SK-N-SH (cell line): ENCODE data around the gene RABGAP1L. TPM values are rescaled to one million over a fixed set of nuclear protein-coding genes. Genes with fewer than 3 reads are reported as not detected.

Experiments used
- CTCF ChIA-PET: fragments of 300-600, 350-600 bp; formaldehyde crosslinking; extraction: SDS; loops from one replicate; lab custom pipeline; 2021; lab: Yijun Ruan, JAX
- POLR2A ChIA-PET: fragments of 350-600 bp; sonication (Branson Sonifier 250); formaldehyde crosslinking; extraction: SDS; loops from one replicate; lab custom pipeline; 2020; ENCODE audit warnings: antibody characterized with exemption, inconsistent platforms; lab: Yijun Ruan, JAX
- DNase-seq: peaks from one replicate; pipeline ENCODE4 v3.0.0; 2012
- H2AFZ ChIP-seq: fragments of 200-600 bp; sonication (generic); 2 replicates; pipeline ENCODE4 v1.8.1; 2016; ENCODE audit warnings: antibody characterized with exemption, mild to moderate bottlenecking, low read depth
- H3F3A ChIP-seq: fragments of 200-600 bp; sonication (generic); replicated peaks from 2 replicates; pipeline ENCODE3; 2016; ENCODE audit warnings: antibody characterized with exemption, mild to moderate bottlenecking; ENCODE audit not compliant: insufficient read depth
- H3K27ac ChIP-seq, 2 experiments: fragments of 200-500 bp in 1 of 2; fragments of 200-600 bp in 1 of 2; sonication (Bioruptor generic) in 1 of 2; sonication (generic), shearing (Covaris generic) in 1 of 2; 2 replicates each; pipeline versions ENCODE4 v1.5.1 to v1.6.1; 2014 to 2016; ENCODE audit warnings: low read depth in 2 of 2, inconsistent platforms in 1 of 2, low read length in 1 of 2, mild to moderate bottlenecking in 1 of 2, mixed read lengths in 1 of 2
- H3K27me3 ChIP-seq: fragments of 200-600 bp; sonication (generic), shearing (Covaris generic); 2 replicates; pipeline ENCODE4 v1.6.1; 2016; ENCODE audit warnings: mixed run types; ENCODE audit not compliant: insufficient read depth
- H3K36me3 ChIP-seq, 2 experiments: fragments of 200-500 bp in 1 of 2; fragments of 200-600 bp in 1 of 2; sonication (Bioruptor generic) in 1 of 2; sonication (generic) in 1 of 2; replicated peaks in 1 of 2; 2 replicates each; pipeline versions ENCODE3 to v1.5.1; 2014 to 2016; ENCODE audit warnings: low read length in 1 of 2, mild to moderate bottlenecking in 1 of 2; ENCODE audit not compliant: insufficient read depth in 2 of 2, control insufficient read depth in 1 of 2
- H3K4me1 ChIP-seq, 2 experiments: fragments of 200-500 bp in 1 of 2; fragments of 200-600 bp in 1 of 2; sonication (Bioruptor generic) in 1 of 2; sonication (generic), shearing (Covaris generic) in 1 of 2; 2 replicates each; pipeline versions ENCODE4 v1.5.1 to v1.6.1; 2014 to 2016; ENCODE audit warnings: low read depth in 1 of 2, low read length in 1 of 2, mixed run types in 1 of 2; ENCODE audit not compliant: insufficient read depth in 2 of 2, control insufficient read depth in 1 of 2
- H3K4me2 ChIP-seq: fragments of 200-600 bp; sonication (generic), shearing (Covaris generic); 2 replicates; pipeline ENCODE4 v1.6.1; 2017; ENCODE audit warnings: mixed run types
- H3K4me3 ChIP-seq, 2 experiments: fragments of 200-500 bp in 1 of 2; fragments of 200-600 bp in 1 of 2; sonication (Bioruptor generic) in 1 of 2; sonication (generic), shearing (Covaris generic) in 1 of 2; 2 replicates each; pipeline versions ENCODE4 v1.5.1 to v1.8.1; 2014 to 2016; ENCODE audit warnings: low read depth in 2 of 2, inconsistent platforms in 1 of 2, low read length in 1 of 2, mild to moderate bottlenecking in 1 of 2, mixed read lengths in 1 of 2, moderate library complexity in 1 of 2
- H3K79me2 ChIP-seq: fragments of 200-600 bp; sonication (generic); 2 replicates; pipeline ENCODE4 v1.8.1; 2017; ENCODE audit warnings: mild to moderate bottlenecking; ENCODE audit not compliant: insufficient read depth
- H3K9ac ChIP-seq: fragments of 200-600 bp; sonication (generic); 2 replicates; pipeline ENCODE4 v1.6.1; 2017; ENCODE audit warnings: mixed run types
- H3K9me2 ChIP-seq: fragments of 200-600 bp; sonication (generic); 2 replicates; pipeline ENCODE4 v1.6.1; 2017; ENCODE audit warnings: mixed run types
- H3K9me3 ChIP-seq: fragments of 200-600 bp; sonication (generic); 2 replicates; pipeline ENCODE4 v1.6.1; 2017; ENCODE audit warnings: mixed run types, mild to moderate bottlenecking, moderate library complexity
- H4K20me1 ChIP-seq: fragments of 200-600 bp; sonication (generic); 2 replicates; pipeline ENCODE4 v1.6.1; 2017; ENCODE audit warnings: mild to moderate bottlenecking, mixed run types; ENCODE audit not compliant: insufficient read depth
- CTCF ChIP-seq: fragments of 200-600 bp; sonication (generic); IDR thresholded peaks from 2 replicates; pipeline ENCODE4 v1.6.1; 2017; ENCODE audit warnings: antibody characterized with exemption, mild to moderate bottlenecking, moderate library complexity
- ELF1 ChIP-seq: IDR thresholded peaks from 2 replicates; pipeline ENCODE4 v1.4.0; 2012
- FOSL2 ChIP-seq: IDR thresholded peaks from 2 replicates; pipeline ENCODE4 v1.4.0; 2012; ENCODE audit warnings: low read depth, mild to moderate bottlenecking, moderate library complexity, borderline replicate concordance
- FOXJ3 ChIP-seq: sonication (generic); formaldehyde crosslinking; IDR thresholded peaks from 2 replicates; pipeline ENCODE4 v1.5.1; 2020; ENCODE audit warnings: mild to moderate bottlenecking, missing genetic modification reagents
- IRF3 ChIP-seq: fragments of 150-350 bp; IDR thresholded peaks from 2 replicates; pipeline ENCODE4 v1.6.1; 2016; ENCODE audit warnings: mild to moderate bottlenecking, low read depth, low read length
- NFIC ChIP-seq: IDR thresholded peaks from 2 replicates; pipeline ENCODE4 v1.4.0; 2012; ENCODE audit warnings: borderline replicate concordance
- NRF1 ChIP-seq: IDR thresholded peaks from 2 replicates; pipeline ENCODE4 v1.6.1; 2012; ENCODE audit warnings: low read depth, mild to moderate bottlenecking, low read length
- POLR2AphosphoS5 ChIP-seq: IDR thresholded peaks from 2 replicates; pipeline ENCODE4 v1.6.1; 2012; ENCODE audit warnings: low read depth, low read length
- TCF12 ChIP-seq: IDR thresholded peaks from 2 replicates; pipeline ENCODE4 v1.4.0; 2012
- TEAD4 ChIP-seq: IDR thresholded peaks from 2 replicates; pipeline ENCODE4 v1.4.0; 2012; ENCODE audit warnings: mild to moderate bottlenecking, borderline replicate concordance; ENCODE audit not compliant: insufficient read depth
- YY1 ChIP-seq: IDR thresholded peaks from 2 replicates; pipeline ENCODE4 v1.4.0; 2012; ENCODE audit warnings: low read depth, mild to moderate bottlenecking
- ZBTB33 ChIP-seq: IDR thresholded peaks from 2 replicates; pipeline ENCODE4 v1.4.0; 2012; ENCODE audit warnings: low read depth, borderline replicate concordance
- WGBS: methylation state at CpG from one replicate; pipeline ENCODE4 v1.1.6; 2017; ENCODE audit warnings: low lambda C conversion rate; 5-methylcytosine and 5-hydroxymethylcytosine counted together
- polyA plus RNA-seq, 3 experiments: library from polyadenylated mRNA; depleted of rRNA; stranded (reverse); fragments of >200 nt; gene quantifications; 2 replicates each; pipeline ENCODE4 v1.2.3, GENCODE V29; 2012

Gene RABGAP1L
- polyA plus RNA-seq, 1 of the 3 experiments (the other 2 are of a cell fraction): 7.2 TPM

GRCh38 chr1:174657893-174658292, 498.6 kb downstream of the RABGAP1L start:
- POLR2A ChIA-PET: no interaction called here
- no peak overlapping the region for H3K9ac ChIP-seq
- peaks cover 0 to 5% of the 10 kb centered on the region in 2 experiments; a peak in 2 of 4 replicates for H3K4me1 ChIP-seq
- H3K36me3 ChIP-seq: no peaks in the 10 kb centered on the region
- no peaks in the 10 kb centered on the region for H3K9me3 ChIP-seq
- H3K4me3 ChIP-seq: no peak overlapping the region
- H3F3A ChIP-seq: no peaks in the 10 kb centered on the region
- WGBS: 15% methylated on average over 1 of the region's 1 CpG
- CTCF ChIA-PET: interaction anchor here (1.0 to 1.2 kb wide), 2 partner anchors 8 to 11 kb away, joined by 3 read pairs; no protein-coding TSS in a partner anchor
- no peak for DNase-seq
- no peaks in the 10 kb centered on the region for H3K27me3 ChIP-seq
- no peaks in the 10 kb centered on the region for H3K79me2 ChIP-seq
- H4K20me1 ChIP-seq: no peaks in the 10 kb centered on the region
- TF ChIP-seq ZBTB33: no peak
- TF ChIP-seq TCF12: no peak
- H3K4me2 ChIP-seq: no peak overlapping the region
- H3K27ac ChIP-seq: no peak overlapping the region
- no peaks in the 10 kb centered on the region for H3K9me2 ChIP-seq
- H2AFZ ChIP-seq: no peak overlapping the region

- no peaks in the 10 kb centered on the region for H3K36me3 ChIP-seq
- no peaks in the 10 kb centered on the region for H3K79me2 ChIP-seq
- H3K9me2 ChIP-seq: no peaks in the 10 kb centered on the region
- H3K9ac ChIP-seq: no peak overlapping the region
- no peak overlapping the region; the same call in 1 of the 2 replicates for H3K4me2 ChIP-seq
- WGBS: 59% methylated on average over 3 of the region's 3 CpGs
- ChIA-PET POLR2A (no interaction called here), CTCF (no interaction called here)
- TF ChIP-seq TEAD4: no peak
- no peak for TF ChIP-seq NRF1
- no peak for TF ChIP-seq TCF12
- TF ChIP-seq YY1: no peak
- TF ChIP-seq FOSL2: no peak
- no peak for TF ChIP-seq FOXJ3 (CRISPR knock-in tag)
- TF ChIP-seq IRF3: no peak
- TF ChIP-seq NFIC: no peak
- no peak for TF ChIP-seq ZBTB33
- TF ChIP-seq POLR2AphosphoS5: no peak
- TF ChIP-seq ELF1: no peak
- no peak for TF ChIP-seq CTCF
- no peak overlapping the region for H3K27ac ChIP-seq
- H3K27me3 ChIP-seq: no peaks in the 10 kb centered on the region
- H2AFZ ChIP-seq: no peak overlapping the region
- no peaks in the 10 kb centered on the region for H4K20me1 ChIP-seq
- H3F3A ChIP-seq: no peaks in the 10 kb centered on the region
- no peaks in the 10 kb centered on the region for H3K9me3 ChIP-seq
- peaks cover 0 to 5% of the 10 kb centered on the region in 2 experiments; a peak in 2 of 4 replicates for H3K4me1 ChIP-seq
- no peak overlapping the region for H3K4me3 ChIP-seq
- no peak for DNase-seq
These were observed 500.5 kb downstream of the RABGAP1L start for GRCh38 chr1:174659823-174660222.
